IPS-15b (cell line): Measurements from ENCODE around the gene TMEM187.

Experiments
- H3K27me3 ChIP-seq: one replicate; pipeline ENCODE4 v1.6.1; 2013; ENCODE audit warnings: low read length; ENCODE audit not compliant: control insufficient read depth, insufficient read depth
- H3K36me3 ChIP-seq: one replicate; pipeline ENCODE4 v1.6.1; 2013; ENCODE audit warnings: low read length; ENCODE audit not compliant: control insufficient read depth, insufficient read depth
- H3K4me1 ChIP-seq: one replicate; pipeline ENCODE4 v1.6.1; 2013; ENCODE audit warnings: mild to moderate bottlenecking, low read length; ENCODE audit not compliant: control insufficient read depth, insufficient read depth
- H3K4me3 ChIP-seq: one replicate; pipeline ENCODE4 v1.5.1; 2013; ENCODE audit warnings: low read depth, low read length
- H3K9ac ChIP-seq: one replicate; pipeline ENCODE4 v1.6.1; 2013; ENCODE audit warnings: low read depth, mild to moderate bottlenecking, low read length
- H3K9me3 ChIP-seq: one replicate; pipeline ENCODE4 v1.6.1; 2013; ENCODE audit warnings: mild to moderate bottlenecking, low read length; ENCODE audit not compliant: control insufficient read depth, insufficient read depth

TMEM187 gene, protein sequence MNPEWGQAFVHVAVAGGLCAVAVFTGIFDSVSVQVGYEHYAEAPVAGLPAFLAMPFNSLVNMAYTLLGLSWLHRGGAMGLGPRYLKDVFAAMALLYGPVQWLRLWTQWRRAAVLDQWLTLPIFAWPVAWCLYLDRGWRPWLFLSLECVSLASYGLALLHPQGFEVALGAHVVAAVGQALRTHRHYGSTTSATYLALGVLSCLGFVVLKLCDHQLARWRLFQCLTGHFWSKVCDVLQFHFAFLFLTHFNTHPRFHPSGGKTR

GRCh38 chrX:153972368-153973126, at the start of gene TMEM187:
Gene TMEM187 (plus strand): TSS chrX:153972754. CDS start chrX:153982063, 9,309 bp downstream.
- peaks cover 3% of the 10 kb centered on the region for H3K4me1 ChIP-seq

GRCh38 chrX:153922932-153923857, 49.4 kb upstream of the TMEM187 start:
- peaks cover 5% of the 10 kb centered on the region for H3K36me3 ChIP-seq
- H3K4me1 ChIP-seq, result no peaks in the 10 kb centered on the region
- H3K9me3 ChIP-seq, result no peaks in the 10 kb centered on the region
- no peaks in the 10 kb centered on the region for H3K27me3 ChIP-seq
- no peak overlapping the region for H3K9ac ChIP-seq
- H3K4me3 ChIP-seq, result no peak overlapping the region

More at GRCh38 chrX:153972368-153973126, at the start of gene TMEM187:
- Histone ChIP-seq H3K4me3 (peak within 1 kb of the TSS; percentile 95), H3K9me3 (peaks cover 8% of the 10 kb centered on the region), H3K9ac (peak within 1 kb of the TSS; percentile 98), H3K36me3 (no peaks in the 10 kb centered on the region), H3K27me3 (no peaks in the 10 kb centered on the region)

DNA sequence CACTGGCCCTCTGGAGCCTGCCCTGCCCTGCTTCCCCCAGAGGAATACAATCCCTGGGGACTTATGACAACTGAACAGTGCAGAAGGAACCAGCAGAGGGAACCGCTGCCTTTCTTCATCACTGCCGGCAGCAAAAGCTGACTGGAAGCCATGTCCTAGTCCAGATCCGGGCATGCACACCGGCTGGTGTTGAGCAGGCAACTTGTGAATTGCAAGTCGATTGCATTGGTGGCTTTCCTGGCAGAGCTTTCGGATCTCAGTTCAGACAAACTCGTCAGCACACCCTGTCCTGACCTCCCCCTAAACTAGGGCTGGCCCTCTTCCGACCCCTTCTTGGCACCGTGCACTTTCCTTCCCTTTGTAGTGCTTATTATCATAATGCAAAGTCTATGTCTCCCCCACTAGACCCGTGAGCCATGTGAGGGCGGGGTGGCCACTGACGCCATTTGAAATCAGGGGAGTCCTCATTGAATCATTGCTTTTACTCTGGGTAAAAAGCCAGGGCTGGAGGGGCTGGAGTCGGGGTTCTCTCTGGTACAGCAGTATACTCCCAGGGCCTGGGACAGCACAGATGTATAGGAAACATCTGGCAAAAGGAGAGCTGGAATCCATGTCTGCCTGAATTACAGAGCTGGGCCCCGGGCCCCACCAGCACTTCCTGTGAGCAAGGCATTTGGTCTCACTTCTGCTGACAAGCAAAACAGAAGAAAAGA, 48.2 kb upstream of the TMEM187 start:
- H3K9me3 ChIP-seq, result no peaks in the 10 kb centered on the region
- no peak overlapping the region for H3K4me3 ChIP-seq
- H3K4me1 ChIP-seq, result no peaks in the 10 kb centered on the region
- no peaks in the 10 kb centered on the region for H3K36me3 ChIP-seq
- H3K9ac ChIP-seq, result no peak overlapping the region
- H3K27me3 ChIP-seq, result no peaks in the 10 kb centered on the region

DNA sequence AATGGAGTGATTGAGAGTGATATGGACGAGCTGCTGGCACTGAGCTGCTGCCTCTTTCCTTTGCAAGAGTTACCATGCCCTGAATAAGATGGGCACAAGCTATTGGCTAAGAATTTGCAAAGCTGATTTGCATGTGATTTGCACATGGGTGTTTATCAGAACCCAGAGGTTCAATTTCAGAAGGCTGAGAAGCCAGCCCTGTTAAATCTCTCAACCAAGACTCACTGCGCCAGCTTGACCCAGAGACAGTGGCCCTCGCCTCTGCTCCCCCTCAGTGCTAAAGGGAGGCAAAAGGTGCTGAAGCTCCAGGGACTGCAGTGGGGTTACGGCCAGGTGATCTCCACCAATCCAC, 47.2 kb upstream of the TMEM187 start:
- Histone ChIP-seq H3K27me3 (no peaks in the 10 kb centered on the region), H3K36me3 (peaks cover 8% of the 10 kb centered on the region), H3K4me1 (no peaks in the 10 kb centered on the region), H3K4me3 (peak overlapping the region; percentile 61), H3K9me3 (no peaks in the 10 kb centered on the region), H3K9ac (peak overlapping the region; percentile 26)

GRCh38 chrX:153925739-153926551, 46.6 kb upstream of the TMEM187 start, which contains the start of gene ARHGAP4:
Gene ARHGAP4 (minus strand): TSS chrX:153926264. CDS start chrX:153926202, 62 bp downstream.
- H3K4me1 ChIP-seq, result no peaks in the 10 kb centered on the region
- H3K27me3 ChIP-seq, result no peaks in the 10 kb centered on the region
- H3K9ac ChIP-seq, result peak within 1 kb of the TSS; percentile 37
- H3K4me3 ChIP-seq, result peak within 1 kb of the TSS; percentile 71
- peaks cover 14% of the 10 kb centered on the region for H3K36me3 ChIP-seq
- no peaks in the 10 kb centered on the region for H3K9me3 ChIP-seq

GRCh38 chrX:153926552-153926857, 46.0 kb upstream of the TMEM187 start:
- Histone ChIP-seq H3K36me3 (peaks cover 16% of the 10 kb centered on the region), H3K9me3 (no peaks in the 10 kb centered on the region), H3K4me3 (peak overlapping the region; percentile 71), H3K9ac (peak overlapping the region; percentile 37), H3K27me3 (no peaks in the 10 kb centered on the region), H3K4me1 (no peaks in the 10 kb centered on the region)

- peak overlapping the region; percentile 70 for H3K9ac ChIP-seq
- H3K36me3 ChIP-seq, result peaks cover 20% of the 10 kb centered on the region
- H3K4me3 ChIP-seq, result peak overlapping the region; percentile 71
- H3K27me3 ChIP-seq, result no peaks in the 10 kb centered on the region
- H3K4me1 ChIP-seq, result no peaks in the 10 kb centered on the region
- no peaks in the 10 kb centered on the region for H3K9me3 ChIP-seq
Observed at GRCh38 chrX:153926858-153927671, 45.5 kb upstream of the TMEM187 start.

- no peaks in the 10 kb centered on the region for H3K27me3 ChIP-seq
- H3K36me3 ChIP-seq, result peaks cover 24% of the 10 kb centered on the region
- peak overlapping the region; percentile 71 for H3K4me3 ChIP-seq
- H3K4me1 ChIP-seq, result no peaks in the 10 kb centered on the region
- H3K9ac ChIP-seq, result peak overlapping the region; percentile 70
- H3K9me3 ChIP-seq, result no peaks in the 10 kb centered on the region
Observed at GRCh38 chrX:153927672-153927921, 45.0 kb upstream of the TMEM187 start.

GRCh38 chrX:153927922-153928760, 44.4 kb upstream of the TMEM187 start:
- Histone ChIP-seq H3K36me3 (peaks cover 24% of the 10 kb centered on the region), H3K4me1 (no peaks in the 10 kb centered on the region), H3K9ac (peak overlapping the region; percentile 70), H3K4me3 (peak overlapping the region; percentile 71), H3K9me3 (no peaks in the 10 kb centered on the region), H3K27me3 (no peaks in the 10 kb centered on the region)

DNA sequence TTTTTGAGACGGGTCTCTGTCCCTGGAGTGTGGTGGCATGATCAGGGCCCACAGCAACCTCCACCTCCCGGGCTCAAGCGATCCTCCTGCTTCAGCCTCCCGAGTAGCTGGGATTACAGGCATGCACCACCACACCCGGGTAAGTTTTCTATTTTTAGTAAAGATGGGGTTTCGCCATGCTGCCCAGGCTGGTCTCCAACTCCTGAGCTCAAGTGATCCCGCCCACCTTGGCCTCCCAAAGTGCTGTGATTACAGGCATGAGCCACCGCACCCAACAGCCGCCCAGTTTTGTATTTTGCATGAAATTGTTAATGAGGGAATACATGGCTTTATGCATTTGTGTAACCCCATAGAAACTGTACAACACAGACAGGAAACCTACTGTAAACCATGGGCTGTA, 43.7 kb upstream of the TMEM187 start:
- Histone ChIP-seq H3K27me3 (no peaks in the 10 kb centered on the region), H3K4me1 (no peaks in the 10 kb centered on the region), H3K36me3 (peaks cover 24% of the 10 kb centered on the region), H3K9me3 (no peaks in the 10 kb centered on the region), H3K9ac (no peak overlapping the region), H3K4me3 (peak overlapping the region; percentile 18)
